ENCODE data around the gene ZNF483.

DNA sequence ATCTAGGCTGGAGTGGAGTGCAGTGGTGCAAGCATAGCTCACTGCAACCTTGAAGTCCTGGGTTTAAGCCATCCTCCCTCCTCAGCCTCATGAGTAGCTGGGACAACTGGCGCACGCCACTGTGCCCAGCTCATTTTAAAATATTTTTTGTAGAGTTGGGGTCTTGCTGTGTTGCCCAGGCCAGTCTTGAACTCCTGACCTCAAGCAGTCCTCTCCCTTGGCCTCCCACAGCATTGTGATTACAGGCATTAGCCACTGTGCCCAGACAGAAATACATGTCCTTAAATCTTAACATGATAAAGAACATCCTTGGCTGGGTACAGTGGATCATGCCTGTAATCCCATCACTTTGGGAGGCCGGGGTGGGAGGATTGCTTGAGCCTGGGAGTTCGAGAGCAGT is 6.7 kb downstream of the ZNF483 start:
- TF ChIP-seq, protein P1, sequence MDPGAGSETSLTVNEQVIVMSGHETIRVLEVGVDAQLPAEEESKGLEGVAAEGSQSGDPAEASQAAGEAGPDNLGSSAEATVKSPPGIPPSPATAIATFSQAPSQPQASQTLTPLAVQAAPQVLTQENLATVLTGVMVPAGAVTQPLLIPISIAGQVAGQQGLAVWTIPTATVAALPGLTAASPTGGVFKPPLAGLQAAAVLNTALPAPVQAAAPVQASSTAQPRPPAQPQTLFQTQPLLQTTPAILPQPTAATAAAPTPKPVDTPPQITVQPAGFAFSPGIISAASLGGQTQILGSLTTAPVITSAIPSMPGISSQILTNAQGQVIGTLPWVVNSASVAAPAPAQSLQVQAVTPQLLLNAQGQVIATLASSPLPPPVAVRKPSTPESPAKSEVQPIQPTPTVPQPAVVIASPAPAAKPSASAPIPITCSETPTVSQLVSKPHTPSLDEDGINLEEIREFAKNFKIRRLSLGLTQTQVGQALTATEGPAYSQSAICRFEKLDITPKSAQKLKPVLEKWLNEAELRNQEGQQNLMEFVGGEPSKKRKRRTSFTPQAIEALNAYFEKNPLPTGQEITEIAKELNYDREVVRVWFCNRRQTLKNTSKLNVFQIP (CRISPR knock-in tag; IDR thresholded peaks at IDR 0.05; ENCODE audit: borderline replicate concordance, low read depth), result no peak
- TF ChIP-seq, protein P2, sequence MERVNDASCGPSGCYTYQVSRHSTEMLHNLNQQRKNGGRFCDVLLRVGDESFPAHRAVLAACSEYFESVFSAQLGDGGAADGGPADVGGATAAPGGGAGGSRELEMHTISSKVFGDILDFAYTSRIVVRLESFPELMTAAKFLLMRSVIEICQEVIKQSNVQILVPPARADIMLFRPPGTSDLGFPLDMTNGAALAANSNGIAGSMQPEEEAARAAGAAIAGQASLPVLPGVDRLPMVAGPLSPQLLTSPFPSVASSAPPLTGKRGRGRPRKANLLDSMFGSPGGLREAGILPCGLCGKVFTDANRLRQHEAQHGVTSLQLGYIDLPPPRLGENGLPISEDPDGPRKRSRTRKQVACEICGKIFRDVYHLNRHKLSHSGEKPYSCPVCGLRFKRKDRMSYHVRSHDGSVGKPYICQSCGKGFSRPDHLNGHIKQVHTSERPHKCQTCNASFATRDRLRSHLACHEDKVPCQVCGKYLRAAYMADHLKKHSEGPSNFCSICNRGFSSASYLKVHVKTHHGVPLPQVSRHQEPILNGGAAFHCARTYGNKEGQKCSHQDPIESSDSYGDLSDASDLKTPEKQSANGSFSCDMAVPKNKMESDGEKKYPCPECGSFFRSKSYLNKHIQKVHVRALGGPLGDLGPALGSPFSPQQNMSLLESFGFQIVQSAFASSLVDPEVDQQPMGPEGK (CRISPR knock-in tag; IDR thresholded peaks at IDR 0.05; ENCODE audit: borderline replicate concordance), result no peak
- TF ChIP-seq SNAI2 (CRISPR knock-in tag; IDR thresholded peaks at IDR 0.05) (no peak), RARB (CRISPR knock-in tag; IDR thresholded peaks at IDR 0.05) (no peak), ZFP3 (CRISPR knock-in tag; IDR thresholded peaks at IDR 0.05) (no peak)
